Kidney epithelial cell (primary cell): ENCODE results near the gene GNL1. TPM values are rescaled to one million over a fixed set of nuclear protein-coding genes. Genes with fewer than 3 reads are reported as not detected.

Experiments used
- DNase-seq: peaks from one replicate; pipeline ENCODE4 v3.0.0-alpha.2; 2010; ENCODE audit warnings: low read depth
- H3K27me3 ChIP-seq: 2 replicates; pipeline ENCODE4 v1.6.0; 2011; ENCODE audit warnings: low read length; ENCODE audit not compliant: control insufficient read depth, insufficient read depth
- H3K36me3 ChIP-seq: 2 replicates; pipeline ENCODE4 v1.5.1; 2011; ENCODE audit warnings: low read length; ENCODE audit not compliant: control insufficient read depth, insufficient read depth
- H3K4me3 ChIP-seq: 2 replicates; pipeline ENCODE4 v1.5.1; 2011; ENCODE audit warnings: low read depth, mild to moderate bottlenecking, control low read depth, low read length
- total RNA-seq: library from RNA; depleted of rRNA; stranded (reverse); fragments of >200 nt; gene quantifications from 2 replicates; pipeline ENCODE4 v1.2.3, GENCODE V29; 2015
- TF ChIP-seq, protein P1 (sequence below): IDR thresholded peaks from 2 replicates; pipeline ENCODE4 v1.5.1; 2011; ENCODE audit warnings: mild to moderate bottlenecking, moderate library complexity, low read length, control low read depth, inconsistent platforms; ENCODE audit not compliant: insufficient read depth, poor library complexity, severe bottlenecking

Gene GNL1
- total RNA-seq, 1 donor from 2014 or later, result 31.1 TPM

DNA sequence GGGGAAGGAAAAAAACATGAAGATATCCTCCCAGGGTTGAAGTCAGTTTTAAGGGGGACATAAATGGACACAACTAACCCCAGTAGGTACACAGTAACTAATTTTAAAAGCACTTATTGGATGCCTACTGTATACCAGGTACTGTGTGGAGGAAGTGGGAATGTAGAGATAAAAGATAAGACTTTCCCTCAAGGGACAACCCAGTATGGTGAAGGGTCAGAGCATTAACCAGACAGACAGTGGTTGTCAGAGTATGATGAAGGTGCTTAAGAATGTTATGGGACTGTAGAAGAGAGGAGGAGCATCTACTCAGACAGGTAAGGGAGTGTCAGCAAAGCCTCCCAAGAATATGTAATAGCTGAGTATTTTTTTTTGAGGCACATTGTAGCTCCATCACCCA lies 15.9 kb upstream of the GNL1 start:
- Histone ChIP-seq H3K4me3 (peak overlapping the region; percentile 62), H3K27me3 (no peaks in the 10 kb centered on the region), H3K36me3 (no peaks in the 10 kb centered on the region)
- TF ChIP-seq, protein P1, sequence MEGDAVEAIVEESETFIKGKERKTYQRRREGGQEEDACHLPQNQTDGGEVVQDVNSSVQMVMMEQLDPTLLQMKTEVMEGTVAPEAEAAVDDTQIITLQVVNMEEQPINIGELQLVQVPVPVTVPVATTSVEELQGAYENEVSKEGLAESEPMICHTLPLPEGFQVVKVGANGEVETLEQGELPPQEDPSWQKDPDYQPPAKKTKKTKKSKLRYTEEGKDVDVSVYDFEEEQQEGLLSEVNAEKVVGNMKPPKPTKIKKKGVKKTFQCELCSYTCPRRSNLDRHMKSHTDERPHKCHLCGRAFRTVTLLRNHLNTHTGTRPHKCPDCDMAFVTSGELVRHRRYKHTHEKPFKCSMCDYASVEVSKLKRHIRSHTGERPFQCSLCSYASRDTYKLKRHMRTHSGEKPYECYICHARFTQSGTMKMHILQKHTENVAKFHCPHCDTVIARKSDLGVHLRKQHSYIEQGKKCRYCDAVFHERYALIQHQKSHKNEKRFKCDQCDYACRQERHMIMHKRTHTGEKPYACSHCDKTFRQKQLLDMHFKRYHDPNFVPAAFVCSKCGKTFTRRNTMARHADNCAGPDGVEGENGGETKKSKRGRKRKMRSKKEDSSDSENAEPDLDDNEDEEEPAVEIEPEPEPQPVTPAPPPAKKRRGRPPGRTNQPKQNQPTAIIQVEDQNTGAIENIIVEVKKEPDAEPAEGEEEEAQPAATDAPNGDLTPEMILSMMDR, result no peak
- DNase-seq, result no peak

DNA sequence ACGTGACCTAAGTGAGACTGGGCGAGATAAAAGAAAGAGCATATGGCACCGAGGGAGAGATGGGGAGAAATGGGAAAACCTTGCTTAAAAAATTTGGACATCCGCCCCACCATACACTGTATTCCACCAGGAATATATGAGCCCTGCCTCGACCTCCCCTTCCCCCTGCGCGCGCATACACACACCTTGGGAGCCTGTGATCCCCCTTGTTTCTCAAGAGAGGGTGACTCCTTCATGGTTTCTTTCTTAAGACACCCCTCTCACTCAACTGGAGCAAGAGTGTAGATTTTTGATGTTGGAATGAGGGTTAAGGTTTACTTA lies 15.4 kb upstream of the GNL1 start:
- TF ChIP-seq, protein P1, result no peak
- Histone ChIP-seq H3K4me3 (peak overlapping the region; percentile 62), H3K36me3 (no peaks in the 10 kb centered on the region), H3K27me3 (no peaks in the 10 kb centered on the region)
- no peak for DNase-seq

DNA sequence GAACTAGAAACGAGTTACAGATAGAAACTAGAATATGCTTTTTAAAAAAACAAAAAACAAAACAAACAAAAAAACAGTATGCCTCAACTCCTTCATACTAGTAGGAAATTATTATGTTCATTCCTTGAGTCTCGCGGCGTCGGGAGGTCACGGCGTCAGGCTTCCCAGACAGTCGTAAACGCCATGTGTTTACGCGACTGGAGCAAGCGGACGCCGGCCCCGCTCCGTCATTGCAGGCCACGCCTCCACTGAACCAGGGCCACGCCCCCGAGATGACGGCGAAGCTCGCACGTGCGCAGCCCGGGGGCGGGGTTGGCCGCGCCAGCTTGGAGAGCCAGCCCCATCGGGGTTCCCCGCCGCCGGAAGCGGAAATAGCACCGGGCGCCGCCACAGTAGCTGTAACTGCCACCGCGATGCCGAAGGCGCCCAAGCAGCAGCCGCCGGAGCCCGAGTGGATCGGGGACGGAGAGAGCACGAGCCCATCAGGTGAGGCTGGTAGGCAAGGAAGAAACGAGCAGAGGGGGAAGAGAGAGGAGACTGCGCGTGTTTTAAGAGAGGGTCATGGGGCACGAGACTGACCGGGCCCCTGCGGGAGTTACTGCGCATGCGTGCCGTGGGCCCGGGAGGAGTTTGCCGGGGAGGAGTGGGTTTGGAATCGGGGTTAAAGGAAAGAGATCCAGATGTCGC lies 14.9 kb upstream of the GNL1 start, which contains the start of gene ABCF1:
ABCF1 (plus strand) TSS at position 368 of the 687 bp plus-strand sequence; CDS start at position 414, 46 bp downstream.
- H3K27me3 ChIP-seq, result no peaks in the 10 kb centered on the region
- TF ChIP-seq, protein P1, result no peak
- no peaks in the 10 kb centered on the region for H3K36me3 ChIP-seq
- peak within 1 kb of the TSS; percentile 62 for H3K4me3 ChIP-seq
- DNase-seq, result peak; percentile 82

DNA sequence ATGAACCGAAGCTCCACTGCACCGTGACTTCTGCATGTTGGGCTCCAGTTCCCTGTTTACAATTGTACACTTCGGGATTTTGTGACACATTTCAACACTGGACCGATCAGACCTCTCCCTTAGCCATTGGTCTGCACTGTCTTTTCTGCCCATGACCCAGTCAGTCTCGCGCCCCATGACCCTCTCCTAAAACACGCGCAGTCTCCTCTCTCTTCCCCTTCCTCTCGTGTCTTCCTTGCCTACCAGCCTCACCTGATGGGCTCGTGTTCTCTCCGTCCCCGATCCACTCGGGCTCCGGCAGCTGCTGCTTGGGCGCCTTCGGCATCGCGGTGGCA lies 14.4 kb upstream of the GNL1 start:
- TF ChIP-seq, protein P1, result no peak
- no peaks in the 10 kb centered on the region for H3K27me3 ChIP-seq
- H3K4me3 ChIP-seq, result peak overlapping the region; percentile 62
- H3K36me3 ChIP-seq, result no peaks in the 10 kb centered on the region
- DNase-seq, result no peak

DNA sequence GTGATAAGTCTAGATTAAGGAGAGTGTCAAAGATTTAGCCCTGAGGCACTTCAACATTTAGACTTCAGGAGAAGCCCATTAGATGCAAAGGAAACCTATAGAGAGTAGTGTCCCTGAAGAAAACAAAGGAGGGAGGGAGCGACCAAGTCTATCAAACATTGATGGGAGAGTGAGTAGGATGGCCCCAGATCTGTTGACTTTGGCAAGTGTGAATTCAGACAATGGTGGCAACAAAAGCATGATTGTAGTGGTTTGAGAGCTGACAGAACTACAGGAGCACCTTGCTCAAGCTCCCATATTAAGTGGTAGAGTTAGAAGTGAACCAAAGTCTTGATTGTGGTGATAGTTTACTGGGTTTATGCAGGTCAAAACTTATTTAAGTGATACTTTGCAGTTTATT lies 14.0 kb upstream of the GNL1 start:
- no peaks in the 10 kb centered on the region for H3K27me3 ChIP-seq
- no peak for DNase-seq

More for the DNA sequence above, 14.0 kb upstream of the GNL1 start:
- TF ChIP-seq, protein P1, result no peak
- Histone ChIP-seq H3K4me3 (no peak overlapping the region), H3K36me3 (no peaks in the 10 kb centered on the region)
